ENCODE data around the gene FOXA3.
"Not testable (repeated sequence)": the region's sequence is repeated elsewhere in the genome, so short reads cannot be mapped to it uniquely, and the experiment has no call there.

FOXA3 gene

GRCh38 chr19:45828523-45828922 is 35.6 kb upstream of the FOXA3 start:
- DNase-seq, result no peak

GRCh38 chr19:45828945-45829344 is 35.2 kb upstream of the FOXA3 start:
- DNase-seq, result no peak

GRCh38 chr19:45834970-45835369 is 29.2 kb upstream of the FOXA3 start:
- DNase-seq, result no peak

GRCh38 chr19:45842198-45842597 is 21.9 kb upstream of the FOXA3 start:
- no peak for DNase-seq

- DNase-seq, result no peak
Measured at GRCh38 chr19:45847663-45848062, 16.5 kb upstream of the FOXA3 start.

- DNase-seq, result no peak
Measured at GRCh38 chr19:45848922-45849321, 15.2 kb upstream of the FOXA3 start.

- peak; percentile 61 for DNase-seq
Measured at GRCh38 chr19:45852145-45852750, 11.9 kb upstream of the FOXA3 start.

GRCh38 chr19:45852983-45853382 is 11.1 kb upstream of the FOXA3 start:
- DNase-seq, result no peak

GRCh38 chr19:45854167-45854778 is 9.9 kb upstream of the FOXA3 start:
- DNase-seq, result no peak

- no peak for DNase-seq
Measured at GRCh38 chr19:45860359-45861259, 3.5 kb upstream of the FOXA3 start.

- no peak for DNase-seq
Measured at GRCh38 chr19:45862271-45862563, 1.9 kb upstream of the FOXA3 start.

- DNase-seq, result peak; percentile 99
Measured at GRCh38 chr19:45862564-45863334, 1.4 kb upstream of the FOXA3 start, which contains the start of gene SYMPK. TSS of gene SYMPK (minus strand) at chr19:45863147. CDS start at chr19:45854495, 8,652 bp downstream.

- no peak for DNase-seq
Measured at GRCh38 chr19:45863335-45863839, 739 bp upstream of the FOXA3 start.

- no peak for DNase-seq
Measured at GRCh38 chr19:45864629-45865082, 530 bp downstream of the FOXA3 start.

GRCh38 chr19:45865269-45865948 is 1.3 kb downstream of the FOXA3 start:
- DNase-seq, result no peak

GRCh38 chr19:45866400-45867176 is 2.5 kb downstream of the FOXA3 start:
- no peak for DNase-seq

- not testable (repeated sequence) for DNase-seq
Measured at GRCh38 chr19:45867241-45867640, 3.1 kb downstream of the FOXA3 start.

- no peak for DNase-seq
Measured at GRCh38 chr19:45870798-45871197, 6.7 kb downstream of the FOXA3 start.

- DNase-seq, result no peak
Measured at GRCh38 chr19:45872095-45872919, 8.2 kb downstream of the FOXA3 start.

GRCh38 chr19:45873219-45873772 is 9.2 kb downstream of the FOXA3 start:
- no peak for DNase-seq
